Measurements from ENCODE around the gene CAP1. TPM values are rescaled to one million over a fixed set of nuclear protein-coding genes. Genes with fewer than 3 reads are reported as not detected.
"Not testable (repeated sequence)": the region's sequence is repeated elsewhere in the genome, so short reads cannot be mapped to it uniquely, and the experiment has no call there.

The CAP1 gene
- polyA plus RNA-seq, 10 donors, result 78.2 to 116 (median 91.9) TPM

DNA sequence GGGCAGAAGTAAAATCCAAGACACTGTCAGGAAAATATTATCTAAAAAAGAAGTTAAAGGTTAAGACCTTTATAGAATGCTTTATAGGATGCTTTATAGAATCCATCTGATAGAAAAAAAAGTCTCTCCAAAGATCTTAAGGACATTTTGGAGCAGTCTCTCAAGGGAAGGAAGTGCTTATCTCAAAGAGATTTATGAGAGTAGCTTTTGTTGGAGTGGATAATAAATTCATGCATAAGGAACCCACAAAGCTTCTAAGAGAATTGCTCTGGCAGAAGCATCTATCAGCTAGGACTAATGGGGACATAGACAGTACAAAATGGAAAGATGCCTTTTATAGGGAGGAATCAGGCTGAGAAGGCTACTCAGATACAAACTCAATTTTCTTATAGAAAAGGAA, 12.9 kb upstream of the CAP1 start:
- DNase-seq, result no peak

DNA sequence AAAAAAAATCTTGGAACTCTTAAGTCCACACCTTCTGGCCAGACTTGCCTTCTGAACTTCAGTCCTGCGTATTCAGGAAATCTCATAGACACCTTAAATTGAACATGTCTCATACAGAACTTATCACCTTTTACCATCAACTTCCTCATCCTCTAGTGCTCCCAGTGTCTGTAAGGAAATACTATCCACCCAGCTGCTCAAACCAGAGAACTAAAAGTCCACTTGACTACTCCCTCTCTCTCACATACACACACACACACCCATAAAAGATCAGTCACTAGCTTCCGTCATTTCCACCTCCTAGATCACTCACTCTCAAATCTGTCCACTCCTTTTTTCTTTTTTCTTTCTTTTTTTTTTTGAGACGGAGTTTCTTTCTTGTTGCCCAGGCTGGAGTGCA, 10.9 kb upstream of the CAP1 start:
- no peak for DNase-seq

GRCh38 chr1:40030528-40031135, 9.9 kb upstream of the CAP1 start:
- DNase-seq, result no peak

GRCh38 chr1:40032240-40032891, 8.2 kb upstream of the CAP1 start:
- peak; percentile 34 to 64 (median 58) for DNase-seq

DNA sequence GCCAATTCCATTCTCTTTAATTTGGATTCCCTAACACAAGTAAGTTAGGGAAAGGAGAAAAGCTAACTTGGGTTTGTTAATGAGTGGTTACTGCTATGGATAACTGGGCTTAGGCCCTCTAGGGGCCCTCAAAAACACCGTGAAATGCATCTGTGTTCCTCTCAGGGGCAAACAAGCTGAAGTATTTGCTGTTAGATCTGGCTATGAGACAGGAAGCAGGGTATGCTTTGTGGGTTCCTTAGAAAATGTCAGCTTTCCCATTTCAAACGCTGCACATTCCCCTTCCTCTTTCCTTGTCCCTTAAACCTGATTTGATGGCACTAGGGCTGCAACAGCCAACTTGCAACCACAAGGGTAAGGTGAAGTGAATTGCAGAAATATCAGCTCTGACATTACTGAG, 5.7 kb upstream of the CAP1 start:
- DNase-seq, result no peak

DNA sequence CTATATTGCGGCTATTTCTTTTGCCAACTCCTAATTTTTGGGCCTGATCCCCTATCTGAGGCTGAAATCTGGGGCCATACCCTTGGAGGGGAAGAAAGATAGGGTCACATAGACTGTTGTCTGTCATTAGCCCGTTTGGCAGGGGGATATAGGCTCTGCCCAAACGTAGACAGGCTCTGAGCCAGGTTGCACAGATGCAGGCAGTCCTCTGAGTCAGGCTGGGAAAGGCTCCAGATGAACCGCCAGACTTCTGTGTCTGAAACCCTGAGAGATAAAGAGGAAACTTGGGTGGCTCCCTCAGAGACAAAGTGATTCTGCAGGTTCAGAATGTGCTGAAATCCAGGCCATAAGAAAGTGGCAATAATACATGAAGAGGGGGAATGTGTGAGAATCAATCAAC, 4.0 kb upstream of the CAP1 start:
- DNase-seq, result peak; percentile 68 to 71 (median 70)

GRCh38 chr1:40037254-40037653, 3.3 kb upstream of the CAP1 start:
- DNase-seq, result not testable (repeated sequence)

GRCh38 chr1:40038697-40039096, 1.8 kb upstream of the CAP1 start:
- DNase-seq, result no peak

DNA sequence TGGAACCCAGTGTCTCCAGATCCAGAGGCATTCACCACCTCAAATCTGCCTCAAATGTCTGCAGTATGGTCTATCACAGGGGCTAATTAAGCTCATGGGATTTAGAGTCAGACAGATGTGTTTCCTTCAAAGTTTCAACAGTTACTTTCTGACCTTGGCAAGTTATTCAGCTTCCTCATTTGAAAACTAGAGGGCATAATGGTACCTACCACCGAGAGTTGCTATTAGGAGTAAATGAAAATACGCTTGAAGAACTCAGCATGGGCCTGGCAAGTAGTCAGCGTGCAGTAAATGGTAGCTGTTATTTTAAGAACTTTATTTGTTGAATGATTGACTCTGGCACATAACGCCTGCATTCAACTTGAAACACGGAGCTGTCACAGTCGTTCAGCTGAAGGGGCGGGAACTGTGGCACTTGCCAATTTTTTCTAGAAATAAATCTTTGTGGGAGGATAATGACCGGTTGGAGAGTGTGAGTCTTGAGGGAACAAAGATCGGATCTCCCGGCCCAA, 1.2 kb upstream of the CAP1 start:
- no peak for DNase-seq

DNA sequence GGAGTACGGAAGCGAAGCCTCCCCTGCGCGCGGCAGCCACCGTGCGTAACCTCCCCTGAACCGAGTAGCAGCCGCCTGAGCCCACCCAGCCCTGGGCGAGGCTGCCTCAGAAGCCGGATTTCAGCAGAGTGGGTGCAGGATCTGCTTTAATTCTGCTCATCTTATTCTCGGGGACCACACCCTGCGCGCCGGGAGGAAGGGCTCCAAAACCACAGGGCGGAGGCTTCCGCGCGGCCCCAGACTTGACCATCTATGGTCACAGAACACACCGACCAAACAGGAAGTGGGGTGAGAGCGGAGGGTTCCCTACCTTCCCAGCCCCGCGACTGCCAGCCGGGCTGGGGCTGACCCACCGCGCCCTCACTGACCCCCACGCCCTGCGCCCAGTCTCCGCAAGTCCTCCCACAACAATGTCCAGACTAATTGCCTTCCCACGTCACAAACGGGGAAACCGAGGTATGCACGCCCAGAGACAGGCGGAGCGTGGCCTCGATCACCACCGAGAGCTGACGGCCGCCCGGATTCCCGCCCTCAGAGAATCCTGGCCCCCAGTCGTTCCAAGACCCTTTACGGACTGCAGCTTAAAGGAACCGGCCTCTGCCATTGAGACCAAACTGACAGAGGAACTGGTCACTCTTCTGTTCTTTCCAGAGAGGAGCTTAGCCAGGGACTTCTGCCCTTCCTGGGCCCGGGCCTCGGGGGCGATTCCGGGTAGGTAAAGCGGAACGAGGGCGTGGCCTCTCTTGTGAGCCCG, 595 bp upstream of the CAP1 start:
- DNase-seq, result peak; percentile 85 to 93 (median 88)

- no peak for DNase-seq
These were observed 923 bp downstream of the CAP1 start for GRCh38 chr1:40041466-40041838.

GRCh38 chr1:40042341-40042740, 1.8 kb downstream of the CAP1 start:
- DNase-seq, result no peak

GRCh38 chr1:40044110-40044509, 3.6 kb downstream of the CAP1 start:
- DNase-seq, result no peak

- no peak for DNase-seq
These were observed 4.7 kb downstream of the CAP1 start for GRCh38 chr1:40045182-40045581.

GRCh38 chr1:40045766-40046165, 5.2 kb downstream of the CAP1 start:
- DNase-seq, result no peak

GRCh38 chr1:40047276-40047675, 6.7 kb downstream of the CAP1 start:
- DNase-seq, result no peak

DNA sequence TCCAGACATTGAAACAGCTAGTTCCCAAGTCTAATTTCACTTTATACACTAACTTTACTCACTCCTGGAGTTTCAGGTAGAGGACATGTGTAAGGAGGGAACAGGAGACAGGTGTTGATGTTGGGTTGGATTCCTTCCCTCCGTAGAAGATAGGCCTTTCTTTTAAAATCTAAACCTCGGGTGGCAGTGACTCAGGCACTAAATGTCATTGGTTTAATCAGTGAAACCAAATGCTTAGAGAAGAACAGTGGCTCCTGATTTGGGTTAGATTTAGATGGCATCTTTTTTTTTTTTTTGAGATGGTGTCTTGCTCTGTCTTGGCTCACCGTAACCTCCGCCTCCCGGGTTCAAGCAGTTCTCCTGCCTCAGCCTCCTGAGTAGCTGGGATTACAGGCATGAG, 7.2 kb downstream of the CAP1 start:
- DNase-seq, result no peak

DNA sequence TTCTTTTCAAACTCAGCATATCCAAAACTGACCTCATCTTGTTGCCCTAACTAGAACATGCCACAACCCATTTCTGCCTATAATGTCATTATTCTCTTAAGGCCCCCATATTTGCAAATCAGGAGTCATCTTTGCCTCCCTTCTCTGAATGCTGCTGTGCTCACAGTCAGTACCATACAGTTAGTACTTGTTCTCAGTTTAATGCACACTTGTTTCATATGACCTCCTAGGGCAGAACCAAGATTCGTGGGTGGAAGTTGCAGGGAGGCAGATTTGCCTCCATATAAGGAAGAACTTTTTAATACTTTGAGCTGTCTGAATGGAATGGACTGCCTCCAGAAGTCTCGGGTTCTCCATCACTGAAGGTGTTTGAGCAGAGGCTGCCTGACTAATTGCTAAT, 9.2 kb downstream of the CAP1 start:
- no peak for DNase-seq

- no peak for DNase-seq
These were observed 10.3 kb downstream of the CAP1 start for GRCh38 chr1:40050863-40051262.

- no peak for DNase-seq
These were observed 12.8 kb downstream of the CAP1 start for GRCh38 chr1:40053138-40053887.

DNA sequence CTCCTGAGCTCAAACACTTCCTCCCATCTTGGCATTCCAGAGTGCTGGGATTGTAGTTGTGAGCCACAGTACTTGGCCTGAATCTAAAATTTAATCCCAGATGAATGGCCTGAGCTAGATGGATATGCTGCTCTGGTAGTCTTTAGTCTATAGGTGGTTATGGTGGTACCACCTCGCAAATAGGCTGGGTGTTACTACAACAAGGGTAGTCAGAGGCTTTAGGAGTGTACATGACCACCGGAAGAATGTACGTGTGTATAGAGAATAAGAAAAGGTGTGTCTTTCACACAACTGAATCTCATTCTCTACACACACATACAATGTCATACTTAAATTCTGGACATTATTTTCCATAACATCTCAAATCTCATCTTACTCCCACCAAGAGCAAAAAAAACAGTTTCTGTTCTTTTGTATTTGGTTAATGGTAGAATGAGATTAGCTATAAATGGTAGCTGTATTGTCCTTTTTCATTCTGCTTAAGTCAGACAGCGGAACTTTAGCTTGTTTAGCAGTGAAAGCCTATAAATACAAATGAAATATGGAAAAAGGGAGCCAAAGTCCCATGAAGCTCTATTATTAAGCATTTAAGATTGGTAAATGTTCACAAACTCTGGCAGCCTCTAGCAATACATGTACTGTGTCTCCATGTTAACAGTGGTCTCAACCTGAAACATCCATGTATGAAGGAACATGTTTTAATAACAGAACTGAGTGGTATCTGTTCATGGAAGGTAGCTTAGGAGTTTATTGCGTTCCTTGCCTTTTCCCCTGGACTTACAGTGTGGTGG, 16.2 kb downstream of the CAP1 start:
- no peak for DNase-seq

All from muscle of back (tissue), 11 donors.